Measurements from ENCODE around the gene KRTAP20-4. TPM values are rescaled to one million over a fixed set of nuclear protein-coding genes. Genes with fewer than 3 reads are reported as not detected.

The KRTAP20-4 gene
- total RNA-seq, 1 donor from 2014 or later: not detected

GRCh38 chr21:30642564-30642963, 22.1 kb downstream of the KRTAP20-4 start, which contains the start of gene KRTAP20-3:
Gene KRTAP20-3 (plus strand): TSS chr21:30642864.
- DNase-seq (ENCODE audit: low spot score): no peak
- intact Hi-C loops (cut with DNase I): no loop called here

GRCh38 chr21:30646904-30647414, 26.5 kb downstream of the KRTAP20-4 start:
- DNase-seq (ENCODE audit: low spot score): no peak
- intact Hi-C loops (cut with DNase I): no loop called here

- no peak for DNase-seq (ENCODE audit: low spot score)
- intact Hi-C loops (cut with DNase I): no loop called here
Measured at GRCh38 chr21:30652891-30653290, 32.5 kb downstream of the KRTAP20-4 start.

GRCh38 chr21:30668776-30669175, 48.3 kb downstream of the KRTAP20-4 start:
- intact Hi-C loops (cut with DNase I): no loop called here
- DNase-seq (ENCODE audit: low spot score): no peak

Other genes with a start within 250 kb of the KRTAP20-4 start
- not detected for gene KRTAP13-2, start 248.4 kb upstream of the KRTAP20-4 start, total RNA-seq
- gene KRTAP13-1, start 224.6 kb upstream of the KRTAP20-4 start, total RNA-seq: not detected
- gene KRTAP13-3, start 194.7 kb upstream of the KRTAP20-4 start, total RNA-seq: not detected
- gene KRTAP13-4, start 190.4 kb upstream of the KRTAP20-4 start, total RNA-seq: not detected
- not detected for gene KRTAP15-1, start 180.4 kb upstream of the KRTAP20-4 start, total RNA-seq
- gene KRTAP19-1, start 140.3 kb upstream of the KRTAP20-4 start, total RNA-seq: not detected
- gene KRTAP19-2, start 133.2 kb upstream of the KRTAP20-4 start, total RNA-seq: not detected
- gene KRTAP19-3, start 128.6 kb upstream of the KRTAP20-4 start, total RNA-seq: not detected
- gene KRTAP19-4, start 123.5 kb upstream of the KRTAP20-4 start, total RNA-seq: not detected
- gene KRTAP19-5, start 118.5 kb upstream of the KRTAP20-4 start, total RNA-seq: not detected
- gene KRTAP19-6, start 78.8 kb upstream of the KRTAP20-4 start, total RNA-seq: not detected
- not detected for gene KRTAP19-7, start 59.3 kb upstream of the KRTAP20-4 start, total RNA-seq
- gene KRTAP22-2, start 30.2 kb upstream of the KRTAP20-4 start, total RNA-seq: not detected
- not detected for gene KRTAP6-3, start 28.2 kb upstream of the KRTAP20-4 start, total RNA-seq
- not detected for gene KRTAP6-2, start 21.7 kb upstream of the KRTAP20-4 start, total RNA-seq
- gene KRTAP22-1, start 19.5 kb upstream of the KRTAP20-4 start, total RNA-seq: not detected
- not detected for gene KRTAP6-1, start 6.7 kb upstream of the KRTAP20-4 start, total RNA-seq
- gene KRTAP20-1, start 4.2 kb upstream of the KRTAP20-4 start, total RNA-seq: not detected
- not detected for gene KRTAP20-2, start 14.6 kb downstream of the KRTAP20-4 start, total RNA-seq
- not detected for gene KRTAP20-3, start 22.2 kb downstream of the KRTAP20-4 start, total RNA-seq
- not detected for gene KRTAP21-3, start 98.2 kb downstream of the KRTAP20-4 start, total RNA-seq
- gene KRTAP21-2, start 126.6 kb downstream of the KRTAP20-4 start, total RNA-seq: not detected
- gene KRTAP21-1, start 134.8 kb downstream of the KRTAP20-4 start, total RNA-seq: not detected
- gene KRTAP8-1, start 192.6 kb downstream of the KRTAP20-4 start, total RNA-seq: not detected
- gene KRTAP7-1, start 209.1 kb downstream of the KRTAP20-4 start, total RNA-seq: not detected

Measured in cardiac septum (tissue), 1 donor.